GM19351 (cell line): ENCODE results near the gene RBM4.
A peak's percentile ranks its signal among the peaks of the same experiment; 100 is the strongest.

Experiments used
- ATAC-seq: cut with Tn5 transposase; IDR thresholded peaks from one replicate; pipeline ENCODE4 v1.9.1; 2021; ENCODE audit warnings: mild to moderate bottlenecking, moderate library complexity; ENCODE audit not compliant: unreplicated experiment

Gene RBM4

DNA sequence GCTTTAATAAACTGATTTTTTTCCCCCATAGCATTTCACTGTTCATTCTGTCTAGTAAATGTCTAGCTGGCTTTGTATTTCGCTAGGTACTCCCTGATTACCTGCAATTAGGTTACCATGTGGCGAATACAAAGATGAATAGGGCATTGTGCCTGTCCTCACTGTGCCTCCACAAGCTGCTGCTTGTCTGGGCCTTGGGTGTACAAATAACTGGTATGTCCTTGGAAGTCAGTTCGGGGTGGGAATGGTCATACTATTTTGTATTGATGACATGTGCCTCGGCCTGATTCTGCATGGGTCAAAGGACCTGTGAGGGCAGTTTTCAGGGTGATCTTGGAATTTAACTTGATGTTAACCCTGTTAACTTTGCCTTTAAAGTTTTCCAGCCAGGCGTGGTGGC, 11.4 kb downstream of the RBM4 start:
- ATAC-seq, result no peak

DNA sequence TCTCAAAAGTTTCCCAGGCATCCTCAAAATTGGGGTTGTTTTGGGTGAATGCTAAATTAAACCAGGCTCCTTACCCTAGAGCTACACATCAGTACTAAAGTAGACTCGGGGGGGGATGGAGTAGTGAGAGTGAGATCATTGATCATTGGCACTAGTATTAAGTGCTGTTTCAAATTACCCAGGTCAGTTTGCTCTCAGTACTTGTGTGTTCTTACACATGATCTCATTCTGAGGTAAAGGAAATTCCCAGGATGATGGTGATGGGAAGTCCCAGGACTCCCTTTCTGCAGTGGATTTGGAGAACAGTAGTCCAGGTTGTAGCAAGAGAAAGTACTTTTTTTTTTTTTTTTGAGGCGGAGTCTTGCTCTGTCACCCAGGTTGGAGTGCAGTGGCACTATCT, 12.5 kb downstream of the RBM4 start:
- no peak for ATAC-seq

DNA sequence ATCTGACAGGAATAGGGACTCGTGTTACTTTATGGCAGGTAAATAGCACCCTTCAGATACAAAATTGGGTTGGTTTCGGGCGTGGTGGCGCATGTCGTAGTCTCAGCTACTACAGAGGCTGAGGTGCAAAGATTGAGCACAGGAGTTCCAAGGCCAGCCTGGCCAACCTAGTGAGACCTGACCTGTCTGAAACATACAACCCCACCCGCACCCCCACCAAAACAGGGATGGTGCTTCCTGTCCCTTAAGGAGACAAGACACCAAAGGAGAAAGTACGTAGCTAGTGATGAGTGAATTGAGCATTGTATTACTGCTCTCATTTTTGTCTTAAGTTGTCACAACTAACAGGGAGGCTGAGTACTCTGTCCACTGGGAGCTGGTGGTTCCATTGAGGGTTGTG, 14.1 kb downstream of the RBM4 start:
- ATAC-seq, result no peak

DNA sequence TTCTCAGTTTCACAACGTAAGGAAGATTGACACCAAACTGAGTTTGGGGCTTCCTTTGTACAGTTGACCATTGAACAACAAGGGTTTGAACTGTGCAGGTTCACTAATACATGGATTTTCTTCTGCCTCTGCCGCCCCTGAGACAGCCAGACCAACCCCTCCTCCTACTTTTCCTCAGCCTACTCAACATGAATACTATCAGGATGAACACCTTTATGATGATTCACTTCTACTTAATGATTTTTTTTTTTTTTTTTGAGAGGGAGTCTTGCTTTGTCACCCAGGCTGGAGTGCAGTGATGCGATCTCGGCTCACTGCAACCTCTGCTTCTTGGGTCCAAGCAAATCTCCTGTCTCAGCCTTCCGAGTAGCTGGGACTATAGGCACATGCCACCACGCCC, 14.6 kb downstream of the RBM4 start:
- ATAC-seq, result no peak

DNA sequence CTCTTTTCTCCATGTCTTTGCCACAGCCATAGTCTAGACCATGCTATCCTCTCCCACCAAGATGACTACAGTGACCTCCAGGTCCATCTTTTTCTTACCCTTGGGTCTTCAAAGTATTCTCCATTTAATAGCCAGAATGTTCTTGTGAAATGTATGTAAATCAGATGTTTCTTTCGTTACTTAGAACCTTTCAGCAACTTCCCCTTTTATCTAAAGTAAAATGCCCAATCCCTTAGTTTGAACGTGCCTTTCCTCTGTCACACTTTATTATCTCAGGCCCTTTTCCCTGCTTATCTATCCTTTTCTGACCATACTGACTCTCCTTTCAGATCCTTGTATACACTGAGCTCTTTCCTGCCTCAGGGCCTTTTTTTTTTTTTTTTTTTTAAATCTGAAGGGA, 21.3 kb downstream of the RBM4 start:
- no peak for ATAC-seq

DNA sequence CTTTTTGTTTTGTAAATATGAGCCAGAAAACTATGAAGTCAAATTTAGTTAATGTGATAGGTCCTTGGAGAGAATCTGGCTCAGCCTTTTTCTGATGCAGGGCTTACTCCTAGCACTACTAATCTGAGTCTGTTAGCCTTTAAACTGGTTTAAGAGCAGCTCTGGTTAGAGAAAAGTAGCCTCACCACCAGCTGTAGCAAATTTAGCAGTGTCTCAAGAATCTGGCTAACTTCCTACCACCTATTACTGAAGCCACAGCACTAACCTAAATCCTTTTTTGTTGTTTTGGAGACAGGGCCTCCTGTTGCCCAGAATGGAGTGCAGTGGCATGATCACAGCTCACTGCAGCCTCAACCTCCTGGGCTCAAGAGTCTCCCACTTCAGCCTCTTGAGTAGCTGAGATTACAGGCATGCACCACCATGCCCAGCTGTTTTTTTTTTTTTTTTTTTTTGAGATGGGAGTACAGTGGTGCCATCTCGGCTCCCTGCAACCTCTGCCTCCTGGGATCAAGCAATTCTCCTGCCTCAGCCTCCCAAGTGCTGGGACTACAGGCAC, 25.3 kb downstream of the RBM4 start:
- ATAC-seq, result no peak

DNA sequence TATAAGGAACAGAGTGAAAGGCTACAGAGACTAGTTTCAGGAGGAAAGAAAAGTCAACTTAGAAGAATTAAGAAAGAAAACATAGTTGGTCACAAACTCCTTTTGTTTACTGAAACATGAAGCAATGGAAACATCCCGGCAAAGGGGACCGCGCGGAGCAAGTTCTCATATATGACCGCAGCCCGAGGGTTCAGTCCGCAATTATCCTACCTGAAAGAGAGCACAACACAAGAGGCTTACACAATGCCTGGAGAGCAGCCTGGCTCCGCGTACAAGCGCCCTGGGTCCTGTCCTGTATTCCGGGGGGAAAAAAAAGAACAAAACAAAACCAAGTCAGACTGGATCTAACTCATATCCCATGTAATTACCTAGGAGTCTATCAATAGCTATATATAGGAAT, 26.9 kb downstream of the RBM4 start:
- ATAC-seq, result no peak

DNA sequence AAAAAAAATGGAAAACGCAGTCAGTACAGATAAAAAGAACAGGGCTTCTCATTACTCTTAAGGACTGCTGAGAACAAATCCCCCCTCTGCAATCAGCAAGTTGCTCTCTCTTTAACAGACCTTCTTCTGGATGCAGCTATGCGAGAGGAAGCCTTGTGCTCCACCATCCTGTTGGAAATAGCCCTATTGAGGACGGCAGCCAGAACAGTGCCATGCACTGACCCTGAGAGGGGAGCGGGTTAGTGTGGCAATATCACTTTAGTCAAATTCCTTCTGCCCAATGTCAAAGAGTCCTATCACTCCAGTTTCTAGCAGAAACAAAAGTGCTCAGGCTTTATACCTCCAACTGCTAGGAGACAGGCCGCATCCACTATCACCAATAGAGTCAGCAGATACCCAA, 32.3 kb downstream of the RBM4 start:
- no peak for ATAC-seq

DNA sequence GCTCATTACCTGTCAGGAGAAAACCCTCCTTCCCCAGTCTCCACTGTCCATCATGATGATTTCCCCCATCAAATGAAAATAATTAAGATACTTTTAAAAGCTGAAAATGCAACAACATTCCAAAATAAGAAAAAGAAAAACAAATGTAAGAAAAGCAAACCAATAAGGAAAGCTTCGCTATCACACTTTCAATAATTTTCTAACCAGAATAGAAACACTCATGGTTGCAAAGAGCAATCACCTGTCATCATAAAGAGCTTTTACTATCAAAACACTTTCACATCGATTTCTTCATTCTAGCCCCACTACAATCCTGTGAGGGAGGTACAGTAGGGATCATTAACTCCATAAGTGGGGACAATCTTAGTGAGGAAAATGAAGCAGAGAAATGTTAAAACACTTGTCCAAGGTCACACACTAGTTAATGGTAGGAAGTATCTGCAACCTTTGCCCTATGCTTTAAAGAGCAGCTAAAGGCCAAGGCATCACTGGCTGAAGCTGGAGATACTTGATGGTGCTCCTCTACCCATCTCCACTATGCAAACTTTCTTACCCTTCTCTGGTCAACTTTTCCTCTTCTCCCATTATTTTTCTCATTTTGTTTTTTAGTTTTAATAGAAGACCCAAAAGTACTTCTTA, 36.6 kb downstream of the RBM4 start:
- no peak for ATAC-seq

DNA sequence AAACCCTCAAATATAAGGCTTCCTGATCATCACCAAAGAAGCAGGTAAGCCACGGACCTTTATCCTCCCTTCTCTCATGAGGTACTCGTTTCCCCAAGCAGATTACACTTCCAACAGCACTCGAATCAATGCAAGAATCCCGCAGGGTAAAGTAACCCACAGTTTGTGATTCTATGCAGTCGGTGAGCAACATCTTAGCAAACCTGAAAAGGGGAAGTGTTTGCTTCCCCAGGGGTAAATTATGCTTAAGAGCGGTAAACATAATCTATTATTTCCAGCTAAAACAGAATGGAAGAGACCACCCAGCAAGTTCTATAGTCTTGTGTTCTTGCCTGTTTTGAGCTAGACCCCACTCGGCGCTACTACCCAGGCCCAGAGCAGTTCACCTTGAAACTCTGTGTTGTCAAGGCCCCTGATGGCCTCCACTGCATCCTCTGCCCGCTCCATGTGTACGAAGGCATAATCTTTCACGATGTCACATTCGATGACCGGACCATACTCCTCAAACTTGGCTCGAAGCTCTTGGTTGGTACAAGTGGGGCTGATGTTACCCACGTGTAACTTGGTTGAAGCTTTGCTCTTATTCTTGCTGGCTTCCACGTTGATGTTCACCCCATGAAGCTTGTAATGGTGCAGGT, 37.9 kb downstream of the RBM4 start:
- no peak for ATAC-seq

DNA sequence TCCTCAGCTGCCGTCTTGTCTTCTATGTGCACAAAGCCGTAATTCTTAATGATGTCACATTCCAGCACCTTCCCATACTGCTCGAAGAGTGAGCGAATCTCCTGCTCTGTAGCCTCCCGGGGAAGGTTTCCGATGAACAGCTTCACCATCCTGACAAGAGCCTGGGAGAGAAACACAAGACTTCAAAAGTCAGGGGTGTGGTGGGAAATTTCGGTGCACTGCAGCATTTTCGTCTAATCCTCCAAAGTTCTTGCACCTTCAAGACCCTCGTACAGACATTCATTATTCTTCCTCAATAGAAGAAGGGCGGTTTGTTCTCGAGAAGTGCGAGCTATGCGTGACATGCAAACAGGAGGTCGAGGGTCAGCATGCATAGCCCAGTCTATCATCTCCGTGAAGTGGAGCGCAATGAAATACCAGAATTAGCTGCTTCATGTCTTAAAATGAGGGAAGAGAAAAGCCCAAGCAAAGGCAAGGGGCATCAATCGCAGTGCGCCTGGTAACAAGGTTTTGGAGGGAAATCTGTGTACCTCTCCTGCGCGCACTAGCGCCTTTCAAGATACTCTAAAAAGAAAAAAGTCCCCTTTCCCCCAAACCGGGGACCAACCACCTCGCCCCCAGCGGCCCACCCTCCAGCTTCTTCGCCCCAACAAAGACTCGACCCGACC, 38.6 kb downstream of the RBM4 start:
- no peak for ATAC-seq

DNA sequence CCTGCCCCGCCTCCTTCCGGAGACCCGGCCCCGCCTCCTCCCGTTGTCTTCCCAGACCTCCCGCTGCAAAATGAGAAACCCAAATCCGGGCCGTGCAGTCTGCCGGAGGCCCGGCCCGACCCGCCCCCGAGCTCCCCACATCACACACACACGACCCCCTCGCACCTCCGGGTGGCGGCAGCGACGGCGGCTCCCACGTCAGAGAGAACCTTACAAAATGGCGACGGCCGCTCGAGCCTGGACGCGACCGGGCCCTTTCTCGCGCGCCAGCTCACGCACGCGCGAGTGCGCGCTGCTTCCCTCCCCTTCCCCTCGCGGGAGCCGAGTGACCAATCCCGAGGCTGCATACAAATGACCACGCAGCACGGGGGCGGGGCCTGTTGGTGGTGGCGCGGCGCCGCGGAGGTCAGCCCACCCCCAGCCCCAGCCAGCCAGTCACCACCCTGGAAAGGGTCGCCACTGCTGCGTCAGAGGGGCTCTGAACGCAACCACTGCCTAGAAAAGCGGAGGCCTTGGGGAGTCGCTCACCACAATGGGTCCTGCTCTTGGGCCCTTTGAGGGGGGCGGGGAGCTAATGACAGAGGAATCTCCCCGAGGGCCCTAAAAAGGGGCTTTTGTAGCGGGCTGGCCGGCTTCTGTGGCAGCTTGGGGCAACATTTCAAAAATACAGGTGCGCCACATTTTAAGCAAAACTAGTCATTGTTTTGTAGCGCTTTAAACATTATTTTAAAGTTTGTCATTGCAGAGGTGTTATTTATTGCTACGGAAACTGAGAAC, 39.3 kb downstream of the RBM4 start, which contains the start of gene RBM4B:
TSS of gene RBM4B (minus strand) at position 289 of the 777 bp plus-strand sequence. CDS start 808 bp downstream, outside the sequence.
- peak; percentile 85 for ATAC-seq

DNA sequence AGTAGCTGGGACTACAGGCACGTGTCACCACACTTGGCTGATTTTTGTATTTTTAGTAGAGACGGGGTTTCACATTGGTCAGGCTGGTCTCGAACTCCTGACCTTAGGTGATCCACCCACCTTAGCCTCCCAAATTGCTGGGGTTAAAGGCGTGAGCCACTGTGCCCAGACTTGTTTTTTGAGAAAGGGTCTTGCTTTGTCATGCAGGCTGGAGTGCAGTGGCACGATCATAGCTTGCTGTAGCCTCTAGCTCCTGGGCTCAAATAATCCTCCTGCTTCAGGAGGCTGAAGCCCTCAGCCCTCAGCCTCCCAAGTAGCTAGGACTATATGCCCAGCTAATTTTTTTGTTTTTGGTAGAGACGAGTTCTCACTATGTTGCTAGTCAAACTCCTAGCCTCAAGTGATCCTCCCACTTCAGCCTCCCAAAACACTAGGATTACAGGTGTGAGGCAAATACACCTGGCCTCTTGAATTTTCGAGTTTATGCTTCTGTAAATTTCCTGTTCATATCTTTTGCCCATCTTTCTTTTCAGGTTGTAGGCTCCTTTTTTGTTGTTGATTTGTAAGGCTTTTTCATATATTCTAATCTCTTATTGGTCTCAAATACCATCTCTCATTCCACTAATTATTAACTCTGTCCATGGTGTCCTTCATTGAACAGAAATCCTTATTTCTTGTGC, 42.6 kb downstream of the RBM4 start:
- no peak for ATAC-seq

DNA sequence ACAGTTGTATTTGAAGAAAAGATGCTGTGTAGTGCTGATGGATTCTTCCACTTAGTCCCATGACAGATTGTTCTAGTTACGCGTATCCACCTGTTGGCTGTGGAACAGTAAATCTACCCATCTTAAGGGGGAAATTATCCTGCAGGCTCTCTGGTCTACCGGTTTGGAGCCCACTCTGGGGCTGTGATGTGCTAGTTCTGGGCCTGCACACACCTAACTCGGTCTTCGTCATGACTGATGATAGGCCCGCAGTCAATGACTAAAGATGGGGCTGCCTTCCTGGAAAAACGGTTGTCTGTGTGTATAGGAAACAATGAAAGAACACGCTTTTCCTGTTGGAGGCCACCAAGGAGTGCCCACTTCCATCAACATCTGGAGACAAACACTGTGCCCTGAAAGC, 45.4 kb downstream of the RBM4 start:
- no peak for ATAC-seq

DNA sequence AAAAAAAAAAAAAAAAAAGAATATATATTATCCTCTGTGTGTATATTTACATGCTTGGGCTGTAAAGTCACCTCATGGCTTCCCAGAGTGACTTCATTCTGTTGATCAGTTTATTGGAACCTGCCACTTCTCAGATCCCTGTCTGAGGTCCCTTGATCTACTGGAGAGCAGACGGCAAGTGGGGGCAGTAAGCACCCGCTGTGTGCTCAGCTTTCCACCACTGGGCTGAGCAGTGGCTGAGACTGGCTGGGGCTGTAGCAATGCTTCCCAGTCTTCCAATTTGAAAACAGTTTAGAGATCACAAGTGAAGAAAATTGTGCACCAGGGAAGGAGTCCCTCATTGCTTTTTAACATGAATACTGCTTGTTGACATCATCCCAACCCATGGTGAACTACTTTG, 46.1 kb downstream of the RBM4 start:
- ATAC-seq, result no peak

DNA sequence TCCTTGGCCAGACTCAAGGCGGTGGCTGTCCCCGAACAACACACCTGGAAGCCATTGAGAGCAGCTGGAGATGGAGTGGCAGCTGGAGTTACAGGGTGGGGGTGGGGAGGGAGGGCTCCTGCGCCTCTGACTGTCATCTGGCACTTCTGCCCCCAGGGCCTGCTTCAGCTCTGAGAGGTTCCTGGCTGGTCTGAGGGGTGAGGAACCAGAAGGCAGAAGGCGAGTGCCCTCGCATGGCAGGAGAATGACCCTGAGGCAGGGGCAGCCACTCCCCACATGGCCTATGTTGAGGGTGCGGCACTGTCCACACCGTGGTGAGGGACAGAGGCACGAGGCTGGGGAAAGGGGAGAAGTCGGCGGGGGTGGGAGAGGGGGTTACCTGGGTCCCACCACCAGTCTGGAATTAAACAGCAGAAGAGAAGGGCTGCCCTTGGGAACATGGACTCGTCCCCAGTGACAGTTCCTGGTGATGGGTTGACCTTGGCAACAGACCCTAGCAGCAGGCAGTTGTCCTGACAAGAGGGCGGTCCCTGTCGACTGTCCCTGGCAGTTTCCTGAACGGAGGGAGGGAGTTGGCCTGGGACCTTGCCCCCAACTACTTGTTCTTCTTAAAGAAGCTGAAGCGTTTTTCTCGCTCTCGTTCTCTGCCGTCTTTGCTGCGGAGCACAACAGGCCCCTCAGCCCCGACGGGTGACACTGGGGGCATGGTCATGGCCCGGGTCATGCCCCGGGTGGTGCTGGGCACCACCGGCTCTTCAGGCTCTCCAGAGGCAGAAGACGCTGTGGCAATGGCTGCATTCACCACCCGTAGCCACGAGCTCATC, 47.0 kb downstream of the RBM4 start:
- ATAC-seq, result no peak

DNA sequence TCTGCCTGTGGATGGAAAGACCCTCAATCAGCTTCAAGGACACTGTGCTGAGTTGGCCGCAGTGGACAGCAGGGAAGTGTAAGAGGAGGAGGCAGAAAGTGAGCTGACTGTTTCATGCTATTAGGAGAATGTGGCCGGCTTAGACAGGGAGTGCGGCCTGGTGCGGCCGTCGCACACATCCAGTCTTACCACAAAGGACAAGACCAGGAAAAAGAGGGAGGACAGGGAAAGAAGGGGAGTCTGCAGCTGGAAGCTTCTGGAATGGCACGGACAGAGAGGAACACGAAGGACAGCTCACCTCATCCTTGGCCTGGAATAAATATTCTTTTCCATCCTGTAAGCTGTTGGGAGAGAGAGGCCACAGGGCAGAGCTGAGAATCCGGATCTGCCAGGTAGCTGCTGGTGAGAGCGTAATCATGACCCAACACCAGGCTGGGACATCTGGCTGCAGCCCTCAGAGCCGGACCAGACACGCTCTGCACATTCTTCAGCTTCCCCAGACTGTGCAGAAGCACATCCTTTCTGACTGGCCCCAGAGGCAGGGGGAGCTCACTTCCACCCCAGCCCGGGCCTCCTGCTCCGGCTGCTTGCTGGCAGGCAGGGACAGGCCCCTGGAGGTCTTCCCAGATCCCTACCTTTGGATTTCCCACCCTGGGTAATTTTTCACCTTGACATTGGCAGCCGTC, 47.7 kb downstream of the RBM4 start:
- no peak for ATAC-seq

DNA sequence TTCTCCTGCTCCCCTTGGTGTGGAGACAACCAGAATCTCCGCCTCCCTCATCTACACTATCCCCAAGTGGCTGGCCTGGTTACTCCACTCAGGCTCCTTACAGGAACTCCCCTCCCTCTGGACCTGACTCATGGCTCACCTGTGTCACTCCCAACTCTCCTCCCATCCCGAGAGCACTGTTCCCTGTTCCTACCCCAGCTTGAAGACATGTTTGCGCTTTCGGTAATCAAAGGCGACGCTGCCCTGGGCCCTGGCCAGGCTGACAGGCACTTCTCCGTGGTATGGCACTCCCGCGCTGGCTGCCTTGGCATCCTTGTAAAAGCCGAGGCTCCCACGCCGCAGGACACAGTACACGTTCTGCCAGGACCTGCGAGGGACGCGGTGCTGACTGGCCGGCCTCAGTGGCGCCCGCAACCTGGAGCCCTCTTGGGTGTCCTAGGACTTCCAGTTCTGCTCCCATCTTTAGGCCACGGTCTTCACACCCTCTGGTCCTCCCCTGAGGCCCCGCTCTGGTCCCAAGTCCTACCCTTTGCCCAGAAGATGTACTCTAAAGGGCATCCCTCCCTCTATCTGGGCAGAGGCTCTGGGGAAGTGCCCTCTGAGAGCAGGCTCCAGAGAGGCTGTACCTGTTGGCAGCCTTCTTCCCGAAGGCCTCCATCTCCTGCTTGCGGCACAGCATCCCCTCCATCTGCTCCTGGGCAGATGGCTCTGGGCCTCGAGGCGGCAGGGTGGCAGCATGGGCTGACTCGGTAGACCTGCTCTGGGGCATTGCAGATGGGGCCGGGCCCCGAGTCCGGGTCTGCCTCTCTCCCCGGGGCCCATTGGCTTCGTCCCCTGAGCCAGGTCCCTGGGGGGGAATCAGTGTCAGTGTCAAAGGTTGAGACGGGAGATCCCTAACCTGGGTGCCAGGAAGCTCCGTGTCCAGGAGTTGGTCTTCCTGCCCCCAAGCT, 48.6 kb downstream of the RBM4 start:
- no peak for ATAC-seq
